GM23338 (cell line): Measurements from ENCODE around the gene WWOX. TPM values are rescaled to one million over a fixed set of nuclear protein-coding genes. Genes with fewer than 3 reads are reported as not detected.

Experiments
- ATAC-seq: fragments of 200-7000 bp; cut with Tn5 transposase; 3 replicates; pipeline ENCODE4 v1.9.1; 2020
- DNase-seq: peaks from one replicate; pipeline ENCODE4 v3.0.0-alpha.2; 2015; ENCODE audit warnings: low spot score
- H2AFZ ChIP-seq: fragments of 200-600 bp; sonication (generic); 2 replicates; pipeline ENCODE4 v1.8.0; 2016; ENCODE audit warnings: antibody characterized with exemption, mild to moderate bottlenecking, moderate library complexity
- H3F3A ChIP-seq: fragments of 200-600 bp; sonication (generic); replicated peaks from 2 replicates; pipeline ENCODE4 v1.8.0; 2017; ENCODE audit warnings: antibody characterized with exemption, mixed run types, low read depth
- H3K27ac ChIP-seq: fragments of 200-600 bp; sonication (generic); 2 replicates; pipeline ENCODE4 v1.6.1; 2016; ENCODE audit warnings: low read depth
- H3K27me3 ChIP-seq: fragments of 200-600 bp; sonication (generic); 2 replicates; pipeline ENCODE4 v1.8.0; 2016; ENCODE audit warnings: mild to moderate bottlenecking, mixed run types, moderate library complexity; ENCODE audit not compliant: insufficient read depth
- H3K36me3 ChIP-seq: fragments of 200-600 bp; sonication (generic); 2 replicates; pipeline ENCODE4 v1.8.0; 2016; ENCODE audit warnings: mild to moderate bottlenecking; ENCODE audit not compliant: insufficient read depth
- H3K4me1 ChIP-seq: fragments of 200-600 bp; sonication (generic); 2 replicates; pipeline ENCODE4 v1.8.0; 2016; ENCODE audit warnings: mild to moderate bottlenecking, moderate library complexity; ENCODE audit not compliant: insufficient read depth
- H3K4me2 ChIP-seq: fragments of 200-600 bp; sonication (generic); 2 replicates; pipeline ENCODE4 v1.7.1; 2017; ENCODE audit warnings: mixed run types
- H3K4me3 ChIP-seq: fragments of 200-600 bp; sonication (generic); 2 replicates; pipeline ENCODE4 v1.6.1; 2016; ENCODE audit warnings: mixed run types
- H3K79me2 ChIP-seq: fragments of 200-600 bp; sonication (generic); replicated peaks from 2 replicates; pipeline ENCODE4 v1.8.0; 2017; ENCODE audit warnings: mild to moderate bottlenecking; ENCODE audit not compliant: insufficient read depth
- H3K9me2 ChIP-seq: fragments of 200-600 bp; sonication (generic); 2 replicates; pipeline ENCODE4 v1.8.0; 2017; ENCODE audit not compliant: insufficient read depth
- H4K20me1 ChIP-seq: fragments of 200-600 bp; sonication (generic); replicated peaks from 2 replicates; pipeline ENCODE4 v1.8.0; 2017; ENCODE audit warnings: mild to moderate bottlenecking; ENCODE audit not compliant: insufficient read depth
- H3K27ac Mint-ChIP-seq: 2 replicates; pipeline ENCODE4 v1.8.0; 2020; ENCODE audit warnings: inconsistent platforms, mild to moderate bottlenecking, moderate library complexity, mixed read lengths
- H3K27me3 Mint-ChIP-seq: 3 replicates; pipeline ENCODE4 v1.8.0; 2022; ENCODE audit warnings: low read depth, mild to moderate bottlenecking, moderate library complexity, mixed read lengths, inconsistent platforms; ENCODE audit not compliant: insufficient read depth, poor library complexity
- H3K36me3 Mint-ChIP-seq: 3 replicates; pipeline ENCODE4 v1.8.0; 2021; ENCODE audit warnings: low read depth, mild to moderate bottlenecking, inconsistent platforms, moderate library complexity, mixed read lengths
- H3K4me1 Mint-ChIP-seq: 3 replicates; pipeline ENCODE4 v1.8.0; 2020; ENCODE audit warnings: mild to moderate bottlenecking, inconsistent platforms, mixed read lengths
- H3K4me3 Mint-ChIP-seq: 3 replicates; pipeline ENCODE4 v1.8.0; 2021; ENCODE audit warnings: moderate library complexity, mild to moderate bottlenecking, inconsistent platforms, mixed read lengths
- H3K9me3 Mint-ChIP-seq: 3 replicates; pipeline ENCODE4 v1.8.0; 2020; ENCODE audit warnings: moderate library complexity, mild to moderate bottlenecking, inconsistent platforms, mixed read lengths
- CREB1 ChIP-seq: fragments of 250-450 bp; sonication (Bioruptor Pico); IDR thresholded peaks from 2 replicates; pipeline ENCODE4 v1.5.0; 2020; ENCODE audit warnings: low read depth, mild to moderate bottlenecking, moderate library complexity
- CTCF ChIP-seq, 2 experiments: fragments of 200-600 bp in 1 of 2; sonication (generic) in 1 of 2; conservative IDR thresholded peaks; 2 replicates each; pipeline versions ENCODE4 v1.5.1 to v1.6.1; 2016 to 2017; ENCODE audit warnings: antibody characterized with exemption in 2 of 2, low read depth in 2 of 2, mild to moderate bottlenecking in 2 of 2, moderate library complexity in 1 of 2
- ETS1 ChIP-seq: IDR thresholded peaks from 2 replicates; pipeline ENCODE4 v1.6.1; 2016; ENCODE audit warnings: antibody characterized with exemption
- EZH2phosphoT487 ChIP-seq: fragments of 200-600 bp; sonication (generic); IDR thresholded peaks from one replicate; pipeline ENCODE4 v1.8.1; 2018; ENCODE audit warnings: antibody characterized with exemption; ENCODE audit not compliant: unreplicated experiment
- POLR2AphosphoS5 ChIP-seq: IDR thresholded peaks from 2 replicates; pipeline ENCODE4 v1.6.1; 2016; ENCODE audit warnings: antibody characterized with exemption, low read depth
- REST ChIP-seq: IDR thresholded peaks from one replicate; pipeline ENCODE4 v1.6.1; 2018; ENCODE audit warnings: antibody characterized with exemption; ENCODE audit not compliant: unreplicated experiment
- ZNF462 ChIP-seq: fragments of 250-450 bp; sonication (Bioruptor Pico); IDR thresholded peaks from 2 replicates; pipeline ENCODE4 v1.5.0; 2020; ENCODE audit warnings: mild to moderate bottlenecking, moderate library complexity
- polyA plus RNA-seq: library from polyadenylated mRNA; unstranded; fragments of >200 nt; fragmentation: Nextera tagmentation; extraction: Ambion mirVana; gene quantifications from 2 replicates; pipeline ENCODE4 v1.2.1, GENCODE V29; 2016
- total RNA-seq: library from RNA; depleted of rRNA; stranded (reverse); fragments of >200 nt; shearing (Covaris generic); gene quantifications from 2 replicates; pipeline ENCODE4 v1.2.3, GENCODE V29; 2014

Gene WWOX
- total and polyA plus RNA-seq, 2 experiments from 2014 or later, result 10.0 to 19.3 TPM

- ATAC-seq (no peak), DNase-seq (no peak)
- H3K4me3 ChIP-seq, result no peak overlapping the region
- Mint-ChIP-seq H3K9me3 (no peaks in the 10 kb centered on the region), H3K27ac (no peak overlapping the region), H3K27me3 (peaks cover 5% of the 10 kb centered on the region), H3K36me3 (no peaks in the 10 kb centered on the region), H3K4me3 (no peak overlapping the region), H3K4me1 (peaks cover 27% of the 10 kb centered on the region)
- no peak for TF ChIP-seq POLR2AphosphoS5
- TF ChIP-seq REST, result no peak
- no peak for TF ChIP-seq ETS1
- TF ChIP-seq CTCF (conservative IDR thresholded peaks at IDR 0.05; ENCODE audit: low read depth in 2 of 2), result no peak
- TF ChIP-seq ZNF462 (CRISPR knock-in tag), result no peak
- no peak for TF ChIP-seq EZH2phosphoT487
- TF ChIP-seq CREB1, result no peak
- no peaks in the 10 kb centered on the region for H3K27me3 ChIP-seq
- H3K4me2 ChIP-seq, result no peak overlapping the region
- no peaks in the 10 kb centered on the region for H3K79me2 ChIP-seq
- H3K4me1 ChIP-seq, result peaks cover 26% of the 10 kb centered on the region
- H2AFZ ChIP-seq, result no peak overlapping the region
- H3K27ac ChIP-seq, result no peak overlapping the region
- H4K20me1 ChIP-seq, result no peaks in the 10 kb centered on the region
- no peaks in the 10 kb centered on the region for H3K36me3 ChIP-seq
- H3K9me2 ChIP-seq, result no peaks in the 10 kb centered on the region
- H3F3A ChIP-seq, result no peaks in the 10 kb centered on the region
Observed at GRCh38 chr16:79201436-79201835, 1102.0 kb downstream of the WWOX start.
